HCT116 (cell line): ENCODE data around the gene GRAMD4.

Experiments used
- EZH2 ChIP-seq: fragments of 200-600 bp; sonication (generic); IDR thresholded peaks from 2 replicates; pipeline ENCODE4 v1.6.1; 2017; ENCODE audit warnings: antibody characterized with exemption, mixed run types
- JUND ChIP-seq: IDR thresholded peaks from 2 replicates; pipeline ENCODE4 v1.6.1; 2012
- POLR2A ChIP-seq: IDR thresholded peaks from 2 replicates; pipeline ENCODE4 v1.7.0; 2011; ENCODE audit warnings: borderline replicate concordance; ENCODE audit not compliant: insufficient read depth, insufficient read length; ENCODE audit errors: extremely low read depth
- POLR2AphosphoS5 ChIP-seq: IDR thresholded peaks from 2 replicates; pipeline ENCODE4 v1.6.1; 2011; ENCODE audit warnings: mild to moderate bottlenecking, low read depth, low read length, moderate library complexity
- RAD21 ChIP-seq: IDR thresholded peaks from 2 replicates; pipeline ENCODE4 v1.6.1; 2012; ENCODE audit warnings: low read depth, mild to moderate bottlenecking
- TF ChIP-seq, protein P1 (sequence below), 3 experiments: fragments of 200-600 bp in 1 of 3; sonication (generic) in 1 of 3; IDR thresholded peaks in 2 of 3; conservative IDR thresholded peaks in 1 of 3; 2 replicates each; pipeline ENCODE4 v1.5.1; 2012 to 2017; ENCODE audit warnings: low read depth in 2 of 3, low read length in 2 of 3, antibody characterized with exemption in 1 of 3, borderline replicate concordance in 1 of 3, control low read depth in 1 of 3, mild to moderate bottlenecking in 1 of 3, mixed read lengths in 1 of 3, mixed run types in 1 of 3, moderate library complexity in 1 of 3; ENCODE audit not compliant: insufficient read depth in 1 of 3

DNA sequence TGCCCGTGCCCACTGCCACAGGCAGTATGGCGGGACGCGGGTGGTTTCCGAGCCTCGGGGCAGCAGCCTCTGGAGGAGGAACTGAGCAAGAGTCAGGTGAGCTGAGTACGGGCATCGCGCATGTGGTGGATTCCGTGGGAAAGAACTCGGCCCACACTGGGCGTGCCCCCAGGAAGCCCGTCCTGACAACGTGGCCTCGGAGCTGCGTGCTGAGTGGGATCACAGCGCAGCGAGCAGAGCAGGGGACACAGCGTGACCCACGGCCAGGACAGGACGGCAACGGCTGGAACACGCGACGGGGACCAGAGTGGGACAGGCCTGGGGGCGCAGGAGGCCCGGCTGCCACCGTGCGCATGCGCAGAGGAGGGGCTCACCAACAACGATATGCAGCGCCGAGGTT lies 81.1 kb downstream of the GRAMD4 start:
- TF ChIP-seq, protein P1, sequence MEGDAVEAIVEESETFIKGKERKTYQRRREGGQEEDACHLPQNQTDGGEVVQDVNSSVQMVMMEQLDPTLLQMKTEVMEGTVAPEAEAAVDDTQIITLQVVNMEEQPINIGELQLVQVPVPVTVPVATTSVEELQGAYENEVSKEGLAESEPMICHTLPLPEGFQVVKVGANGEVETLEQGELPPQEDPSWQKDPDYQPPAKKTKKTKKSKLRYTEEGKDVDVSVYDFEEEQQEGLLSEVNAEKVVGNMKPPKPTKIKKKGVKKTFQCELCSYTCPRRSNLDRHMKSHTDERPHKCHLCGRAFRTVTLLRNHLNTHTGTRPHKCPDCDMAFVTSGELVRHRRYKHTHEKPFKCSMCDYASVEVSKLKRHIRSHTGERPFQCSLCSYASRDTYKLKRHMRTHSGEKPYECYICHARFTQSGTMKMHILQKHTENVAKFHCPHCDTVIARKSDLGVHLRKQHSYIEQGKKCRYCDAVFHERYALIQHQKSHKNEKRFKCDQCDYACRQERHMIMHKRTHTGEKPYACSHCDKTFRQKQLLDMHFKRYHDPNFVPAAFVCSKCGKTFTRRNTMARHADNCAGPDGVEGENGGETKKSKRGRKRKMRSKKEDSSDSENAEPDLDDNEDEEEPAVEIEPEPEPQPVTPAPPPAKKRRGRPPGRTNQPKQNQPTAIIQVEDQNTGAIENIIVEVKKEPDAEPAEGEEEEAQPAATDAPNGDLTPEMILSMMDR (IDR thresholded peaks at IDR 0.05 in 2 of 3, conservative IDR thresholded peaks at IDR 0.05 in 1 of 3; ENCODE audit: borderline replicate concordance in 1 of 3, insufficient read depth in 1 of 3, low read depth in 2 of 3, low read length in 2 of 3) = no peak
- no peak for TF ChIP-seq POLR2A
- no peak for TF ChIP-seq POLR2AphosphoS5
- TF ChIP-seq JUND = no peak
- no peak for TF ChIP-seq EZH2
- no peak for TF ChIP-seq RAD21
